NOMO-1 treated with DMSO at 0.1 percent for 48 hours (cell line): ENCODE results near the gene SNRPA1.

ENCODE experiments used
- DNase-seq: peaks from one replicate; lab custom pipeline; 2025; ENCODE audit not compliant: unreplicated experiment; lab: John Stamatoyannopoulos, UW

SNRPA1 gene

GRCh38 chr15:101320501-101321052 is 25.5 kb upstream of the SNRPA1 start:
- DNase-seq = peak; percentile 94

- DNase-seq = no peak
Measured at GRCh38 chr15:101318839-101319238, 23.8 kb upstream of the SNRPA1 start.

- DNase-seq = no peak
Measured at GRCh38 chr15:101318147-101318819, 23.2 kb upstream of the SNRPA1 start.

- no peak for DNase-seq
Measured at GRCh38 chr15:101317336-101317872, 22.4 kb upstream of the SNRPA1 start.

- DNase-seq = no peak
Measured at GRCh38 chr15:101316529-101316928, 21.5 kb upstream of the SNRPA1 start.

GRCh38 chr15:101315736-101316135 is 20.7 kb upstream of the SNRPA1 start:
- no peak for DNase-seq

GRCh38 chr15:101314336-101315125 is 19.5 kb upstream of the SNRPA1 start:
- no peak for DNase-seq

- DNase-seq = no peak
Measured at GRCh38 chr15:101313041-101313761, 18.2 kb upstream of the SNRPA1 start.

- no peak for DNase-seq
Measured at GRCh38 chr15:101310508-101310907, 15.5 kb upstream of the SNRPA1 start.

GRCh38 chr15:101310161-101310480 is 15.1 kb upstream of the SNRPA1 start:
- DNase-seq = no peak

- no peak for DNase-seq
Measured at GRCh38 chr15:101309436-101310160, 14.6 kb upstream of the SNRPA1 start.

GRCh38 chr15:101308604-101309435 is 13.8 kb upstream of the SNRPA1 start:
- DNase-seq = no peak

GRCh38 chr15:101307897-101308603 is 13.0 kb upstream of the SNRPA1 start:
- no peak for DNase-seq

GRCh38 chr15:101307048-101307896 is 12.2 kb upstream of the SNRPA1 start:
- DNase-seq = no peak

GRCh38 chr15:101306341-101307047 is 11.4 kb upstream of the SNRPA1 start:
- no peak for DNase-seq

- no peak for DNase-seq
Measured at GRCh38 chr15:101305820-101306255, 10.8 kb upstream of the SNRPA1 start.

- no peak for DNase-seq
Measured at GRCh38 chr15:101303408-101303807, 8.4 kb upstream of the SNRPA1 start.
